ENCODE measurements around the gene MED1. TPM values are rescaled to one million over a fixed set of nuclear protein-coding genes. Genes with fewer than 3 reads are reported as not detected.
A peak's percentile ranks its signal among the peaks of the same experiment; 100 is the strongest.
"Not testable (repeated sequence)": the region's sequence is repeated elsewhere in the genome, so short reads cannot be mapped to it uniquely, and the experiment has no call there.

Gene MED1
- total RNA-seq, 1 donor from 2014 or later = 14.6 TPM

DNA sequence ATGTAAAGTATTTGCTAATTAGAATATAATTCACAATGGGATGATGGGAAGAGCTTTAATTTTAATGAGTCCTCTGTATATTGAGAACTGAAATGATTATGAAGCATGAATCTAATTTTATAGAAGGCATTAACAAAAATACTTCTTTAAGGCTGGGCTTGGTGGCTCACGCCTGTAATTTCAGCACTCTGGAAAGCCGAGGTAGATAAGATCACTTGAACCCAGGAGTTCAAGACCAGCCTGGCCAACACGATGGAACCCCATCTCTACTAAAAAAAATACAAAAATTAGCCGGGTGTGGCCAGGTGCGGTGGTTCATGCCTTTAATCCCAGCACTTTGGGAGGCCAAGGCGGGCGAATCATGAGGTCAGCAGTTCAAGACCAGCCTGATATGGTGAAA is 22.2 kb upstream of the MED1 start:
- no peak for DNase-seq (ENCODE audit: low read depth)
- TF ChIP-seq, protein P1, sequence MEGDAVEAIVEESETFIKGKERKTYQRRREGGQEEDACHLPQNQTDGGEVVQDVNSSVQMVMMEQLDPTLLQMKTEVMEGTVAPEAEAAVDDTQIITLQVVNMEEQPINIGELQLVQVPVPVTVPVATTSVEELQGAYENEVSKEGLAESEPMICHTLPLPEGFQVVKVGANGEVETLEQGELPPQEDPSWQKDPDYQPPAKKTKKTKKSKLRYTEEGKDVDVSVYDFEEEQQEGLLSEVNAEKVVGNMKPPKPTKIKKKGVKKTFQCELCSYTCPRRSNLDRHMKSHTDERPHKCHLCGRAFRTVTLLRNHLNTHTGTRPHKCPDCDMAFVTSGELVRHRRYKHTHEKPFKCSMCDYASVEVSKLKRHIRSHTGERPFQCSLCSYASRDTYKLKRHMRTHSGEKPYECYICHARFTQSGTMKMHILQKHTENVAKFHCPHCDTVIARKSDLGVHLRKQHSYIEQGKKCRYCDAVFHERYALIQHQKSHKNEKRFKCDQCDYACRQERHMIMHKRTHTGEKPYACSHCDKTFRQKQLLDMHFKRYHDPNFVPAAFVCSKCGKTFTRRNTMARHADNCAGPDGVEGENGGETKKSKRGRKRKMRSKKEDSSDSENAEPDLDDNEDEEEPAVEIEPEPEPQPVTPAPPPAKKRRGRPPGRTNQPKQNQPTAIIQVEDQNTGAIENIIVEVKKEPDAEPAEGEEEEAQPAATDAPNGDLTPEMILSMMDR (conservative IDR thresholded peaks at IDR 0.05; ENCODE audit: low read depth, low read length) = no peak
- no peak overlapping the region for H3K4me3 ChIP-seq (ENCODE audit: low read depth, low read length)

DNA sequence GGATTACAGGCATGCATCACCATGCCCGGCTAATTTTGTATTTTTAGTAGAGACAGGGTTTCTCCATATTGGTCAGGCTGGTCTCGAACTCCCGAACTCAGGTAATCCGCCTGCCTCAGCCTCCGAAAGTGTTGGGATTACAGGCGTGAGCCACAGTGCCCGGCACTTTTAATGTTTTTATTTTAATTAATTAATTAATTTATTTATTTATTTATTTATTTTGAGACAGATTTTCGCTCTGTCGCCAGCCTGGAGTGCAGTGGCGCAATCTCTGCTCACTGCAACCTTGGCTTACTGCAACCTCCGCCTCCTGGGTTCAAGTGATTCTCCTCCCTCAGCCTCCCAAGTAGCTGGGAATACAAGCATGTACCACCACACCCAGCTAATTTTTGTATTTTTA is 17.5 kb upstream of the MED1 start:
- H3K4me3 ChIP-seq (ENCODE audit: low read depth, low read length) = not testable (repeated sequence)

DNA sequence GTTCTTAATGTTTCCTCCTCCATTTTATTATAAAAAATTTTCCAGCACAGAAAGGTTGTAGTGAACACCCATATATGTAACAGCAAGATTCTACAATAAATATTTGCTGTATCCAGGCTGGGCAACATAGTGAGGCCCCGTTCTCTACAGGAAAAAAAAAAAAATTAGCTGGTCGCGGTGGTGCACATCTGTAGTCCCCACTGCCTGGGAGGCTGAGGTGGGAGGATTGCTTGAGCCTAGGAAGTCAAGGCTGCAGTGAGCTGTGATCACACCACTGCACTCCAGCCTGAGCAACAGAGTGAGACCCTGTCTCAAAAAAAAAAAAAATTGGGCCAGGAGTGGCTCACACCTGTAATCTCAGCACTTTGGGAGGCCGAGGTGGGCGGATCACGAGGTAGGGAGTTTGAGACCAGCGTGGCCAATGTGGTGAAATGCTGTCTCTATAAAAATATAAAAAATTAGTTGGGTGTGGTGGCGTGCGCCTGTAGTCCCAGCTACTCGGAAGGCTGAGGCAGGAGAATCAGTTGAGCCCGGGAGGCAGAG is 13.6 kb upstream of the MED1 start:
- DNase-seq (ENCODE audit: low read depth) = not testable (repeated sequence)
- peak overlapping the region; percentile 96 for H3K4me3 ChIP-seq (ENCODE audit: low read depth, low read length)

More for the DNA sequence above, 17.5 kb upstream of the MED1 start:
- not testable (repeated sequence) for DNase-seq (ENCODE audit: low read depth)

DNA sequence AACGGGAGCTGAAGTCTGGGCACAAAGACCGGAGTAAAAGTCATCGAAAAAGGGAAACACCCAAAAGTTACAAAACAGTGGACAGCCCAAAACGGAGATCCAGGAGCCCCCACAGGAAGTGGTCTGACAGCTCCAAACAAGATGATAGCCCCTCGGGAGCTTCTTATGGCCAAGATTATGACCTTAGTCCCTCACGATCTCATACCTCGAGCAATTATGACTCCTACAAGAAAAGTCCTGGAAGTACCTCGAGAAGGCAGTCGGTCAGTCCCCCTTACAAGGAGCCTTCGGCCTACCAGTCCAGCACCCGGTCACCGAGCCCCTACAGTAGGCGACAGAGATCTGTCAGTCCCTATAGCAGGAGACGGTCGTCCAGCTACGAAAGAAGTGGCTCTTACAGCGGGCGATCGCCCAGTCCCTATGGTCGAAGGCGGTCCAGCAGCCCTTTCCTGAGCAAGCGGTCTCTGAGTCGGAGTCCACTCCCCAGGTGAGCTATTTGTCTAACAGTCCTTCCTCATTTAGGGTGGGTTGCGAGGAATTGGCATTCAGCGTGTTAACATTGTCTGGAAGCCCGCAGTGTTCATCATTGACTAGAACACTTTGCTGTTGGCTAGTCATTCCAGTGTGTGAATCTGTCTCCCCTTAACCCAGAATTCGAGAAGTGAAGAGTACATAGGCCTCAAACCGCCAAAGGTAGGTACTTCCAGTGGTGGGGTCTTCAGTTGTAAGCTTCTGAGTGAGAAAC is 11.7 kb upstream of the MED1 start:
- TF ChIP-seq, protein P1 (conservative IDR thresholded peaks at IDR 0.05; ENCODE audit: low read depth, low read length) = no peak
- no peak for DNase-seq (ENCODE audit: low read depth)

GRCh38 chr17:39461926-39462569 is 11.0 kb upstream of the MED1 start:
- no peak for DNase-seq (ENCODE audit: low read depth)
- peak overlapping the region; percentile 96 for H3K4me3 ChIP-seq (ENCODE audit: low read depth, low read length)
- TF ChIP-seq, protein P1 (conservative IDR thresholded peaks at IDR 0.05; ENCODE audit: low read depth, low read length) = no peak

More for the DNA sequence above, 11.7 kb upstream of the MED1 start:
- H3K4me3 ChIP-seq (ENCODE audit: low read depth, low read length) = peak overlapping the region; percentile 96

GRCh38 chr17:39461113-39461925 is 10.3 kb upstream of the MED1 start, which contains the start of gene CDK12:
TSS of gene CDK12 (plus strand) at chr17:39461486. CDS start at chr17:39462072, 586 bp downstream.
- TF ChIP-seq, protein P1 (conservative IDR thresholded peaks at IDR 0.05; ENCODE audit: low read depth, low read length) = no peak
- DNase-seq (ENCODE audit: low read depth) = peak; percentile 96
- H3K4me3 ChIP-seq (ENCODE audit: low read depth, low read length) = peak within 1 kb of the TSS; percentile 96

- no peak overlapping the region for H3K4me3 ChIP-seq (ENCODE audit: low read depth, low read length)
- DNase-seq (ENCODE audit: low read depth) = no peak
- TF ChIP-seq, protein P1 (conservative IDR thresholded peaks at IDR 0.05; ENCODE audit: low read depth, low read length) = no peak
Observed at GRCh38 chr17:39455919-39456318, 4.9 kb upstream of the MED1 start.
